ENCODE measurements around the gene FAM222A.

FAM222A gene

DNA sequence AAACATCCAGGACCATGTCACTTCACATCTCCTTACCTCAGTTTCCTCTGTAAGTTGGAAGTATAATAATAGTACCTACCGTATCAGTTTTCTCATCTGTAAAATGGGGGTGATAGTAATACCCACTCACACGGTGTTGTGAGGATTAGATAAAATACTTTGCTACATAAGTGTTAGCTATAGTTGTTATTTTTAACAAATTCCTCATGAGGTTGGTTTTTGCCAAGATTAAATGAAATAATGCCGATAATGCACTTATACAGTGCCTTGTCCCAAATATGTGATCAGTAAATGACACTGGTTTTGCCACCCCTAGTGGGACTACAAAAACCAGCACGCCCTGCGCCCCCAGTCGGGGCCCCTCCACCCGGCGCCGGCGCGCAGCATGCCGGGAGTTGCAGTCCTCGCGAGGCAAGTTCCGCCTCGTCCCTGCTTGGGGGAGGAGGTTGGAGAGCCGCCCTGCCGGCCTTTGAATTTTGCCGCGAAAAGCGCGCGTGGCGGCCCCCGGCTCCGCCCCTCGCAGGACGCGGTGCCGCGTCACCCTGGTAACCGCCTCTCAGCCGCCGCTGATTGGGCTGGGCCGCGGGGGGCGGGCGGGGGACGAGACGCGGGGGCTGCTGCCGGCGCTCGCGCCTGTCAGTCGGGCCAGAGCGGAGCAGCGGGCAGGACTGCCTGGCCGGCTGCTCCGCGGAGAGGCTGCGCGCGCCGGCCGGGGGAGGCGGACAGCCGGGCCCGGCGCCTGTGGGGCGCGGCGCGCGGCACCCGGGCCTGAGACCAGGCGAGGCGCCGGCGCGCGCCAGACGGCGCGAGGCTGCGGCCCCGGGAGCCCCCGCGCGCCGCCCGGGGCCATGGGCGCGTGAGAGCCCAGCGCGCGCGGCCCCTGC lies at the start of gene FAM222A:
Gene FAM222A (plus strand): TSS at position 639 of the 884 bp plus-strand sequence. CDS start 30,322 bp downstream, outside the sequence.
- peak; percentile 66 to 99 (median 97) for DNase-seq

DNA sequence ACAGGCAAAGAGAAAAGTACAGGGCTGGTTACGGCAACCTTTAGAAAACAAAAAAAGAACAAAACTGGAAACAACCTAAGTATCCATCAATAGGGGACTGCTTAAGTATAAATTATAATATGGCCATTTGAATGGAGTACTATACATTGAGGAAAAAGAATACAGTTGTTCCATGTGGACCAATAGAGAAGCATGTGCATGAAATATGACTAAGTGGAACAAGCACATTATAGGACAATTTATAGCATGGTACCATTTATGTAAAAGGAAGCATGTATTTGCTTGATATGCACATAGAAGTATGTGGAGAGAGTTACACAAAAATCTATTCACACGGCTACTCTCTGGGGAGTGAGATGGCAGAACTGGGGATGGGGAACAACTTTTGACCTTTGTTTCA lies 49.2 kb upstream of the FAM222A start:
- no peak for DNase-seq

DNA sequence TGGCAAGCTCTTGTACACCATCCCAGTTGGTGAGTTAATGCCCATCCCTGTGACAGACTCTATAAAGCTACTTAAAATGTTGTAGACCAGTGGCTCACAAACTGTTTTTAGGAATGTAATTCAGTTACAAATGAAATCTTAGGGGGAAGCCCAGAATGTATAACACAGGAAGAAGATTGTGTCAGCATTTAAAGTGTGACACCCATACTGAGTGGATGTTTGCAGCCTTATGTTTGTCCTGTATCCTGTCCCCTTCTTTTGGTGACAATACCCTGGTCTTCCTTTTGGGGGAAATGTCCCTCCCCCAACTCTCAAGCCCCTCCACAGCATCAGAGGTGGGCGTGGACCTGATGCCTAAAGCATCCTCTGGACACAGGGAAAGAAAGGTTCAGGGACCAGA lies 47.6 kb upstream of the FAM222A start:
- DNase-seq, result no peak

DNA sequence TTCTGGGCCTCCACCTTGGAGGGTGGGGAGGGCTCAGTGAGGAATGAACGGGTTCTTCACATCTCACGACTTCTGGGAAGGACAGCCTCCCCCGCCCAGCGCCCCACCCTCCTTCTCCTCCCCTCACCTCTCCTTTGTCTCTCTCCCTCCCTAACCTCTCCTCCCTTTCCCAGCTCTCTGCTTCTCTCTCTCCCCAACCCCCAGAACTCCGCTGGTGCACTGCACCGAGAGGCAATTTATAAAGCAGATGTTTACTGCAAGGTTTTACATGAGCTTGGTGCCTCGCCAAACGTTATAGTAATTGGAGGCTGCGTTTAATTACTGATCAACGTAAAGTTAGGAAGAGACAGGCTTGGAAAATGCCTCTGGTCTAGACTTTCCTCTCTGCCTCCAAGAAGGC lies 42.9 kb upstream of the FAM222A start:
- peak in 1 of 51 donors; percentile 14 for DNase-seq

DNA sequence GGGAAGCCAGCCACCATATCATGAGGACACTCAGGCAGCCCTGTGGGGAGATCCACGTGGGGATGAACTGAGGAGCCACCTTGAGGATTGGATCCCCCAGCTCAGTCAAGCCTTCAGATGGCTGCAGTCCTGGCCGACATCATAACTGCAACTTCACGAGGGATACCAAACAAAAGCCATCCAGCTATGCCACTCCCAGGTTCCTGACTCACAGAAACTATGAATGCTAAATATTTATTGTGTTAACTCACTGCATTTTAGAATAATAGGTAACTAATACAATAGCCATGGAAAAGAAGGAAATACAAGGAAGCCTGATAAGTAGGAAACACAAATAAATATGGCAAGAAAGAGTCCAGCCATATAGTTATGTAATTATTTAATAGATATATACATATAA lies 42.1 kb upstream of the FAM222A start:
- no peak for DNase-seq

DNA sequence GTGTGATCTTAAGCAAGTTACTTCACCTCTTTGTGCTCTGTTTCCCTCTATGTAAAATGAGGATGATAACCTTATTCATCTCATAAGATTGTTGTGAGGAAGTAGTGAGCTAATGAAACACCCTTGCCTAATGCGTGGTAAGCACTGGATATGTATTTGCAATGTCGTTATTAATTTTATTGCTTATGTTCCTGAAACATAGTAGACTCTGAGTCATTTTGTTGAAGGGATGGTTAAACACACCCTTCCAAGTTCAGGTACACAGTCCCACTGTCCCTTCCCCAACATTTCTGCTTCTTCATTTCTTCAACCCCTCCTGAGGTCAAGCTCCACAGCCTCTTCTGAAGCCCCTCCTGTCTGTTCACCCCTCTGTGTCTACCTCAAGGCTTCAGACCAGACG lies 40.2 kb upstream of the FAM222A start:
- no peak for DNase-seq

DNA sequence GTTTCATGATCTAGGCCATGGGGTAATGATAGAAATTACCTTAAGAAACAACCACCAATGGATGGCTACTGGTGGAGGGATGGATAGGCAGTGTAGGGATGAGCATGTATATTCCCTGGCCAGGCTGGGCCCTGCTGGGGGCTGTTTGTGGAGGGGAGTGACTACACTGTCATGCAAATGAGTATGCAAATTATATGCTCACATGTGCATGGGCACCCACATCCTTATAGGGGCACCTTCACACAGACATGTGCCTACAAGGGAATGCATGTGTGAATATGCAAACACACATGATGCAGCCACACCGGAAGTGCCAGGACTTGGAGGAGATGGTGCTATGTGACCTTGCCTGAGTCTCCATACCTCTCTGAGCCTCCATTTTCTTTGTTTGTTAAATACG lies 39.7 kb upstream of the FAM222A start:
- no peak for DNase-seq

DNA sequence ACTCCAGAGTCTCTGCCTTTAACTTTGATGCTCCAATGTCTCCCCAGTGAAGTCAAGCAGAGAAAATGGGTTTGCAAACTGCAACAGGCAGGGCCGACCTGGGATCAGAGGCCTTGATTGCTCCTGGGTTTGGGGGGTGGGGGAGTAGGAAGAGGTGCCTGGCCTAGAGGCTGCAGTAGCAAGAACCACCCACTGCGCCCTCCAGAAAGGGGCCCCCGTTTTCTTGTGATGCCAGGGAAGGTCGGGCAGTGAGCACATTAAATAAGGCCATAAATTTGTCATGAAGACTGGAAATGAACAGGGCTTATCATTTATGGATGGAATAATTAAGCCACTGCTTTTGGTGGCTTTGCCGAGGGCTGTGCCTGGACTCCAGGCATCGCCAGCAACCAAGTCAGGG lies 38.2 kb upstream of the FAM222A start:
- DNase-seq, result no peak

DNA sequence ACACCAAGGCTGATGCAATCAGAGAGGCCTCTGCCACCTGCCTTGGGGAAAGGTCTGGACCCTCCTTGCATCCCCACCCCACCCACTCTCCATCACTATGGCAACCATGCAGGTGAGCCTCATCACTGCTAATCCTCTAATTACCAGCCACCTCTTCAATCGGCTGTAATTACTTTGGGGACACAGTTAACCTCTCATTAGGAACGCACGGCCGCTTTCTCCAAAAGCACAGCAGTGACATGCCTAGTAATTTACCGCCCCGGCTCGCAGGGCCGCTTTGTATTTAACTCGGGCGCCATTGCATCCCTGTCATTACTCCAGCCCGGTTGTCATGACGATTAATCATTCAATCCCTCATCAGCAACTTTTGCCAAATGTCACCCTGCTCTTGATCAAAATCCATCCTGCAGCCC lies 36.3 kb upstream of the FAM222A start:
- peak in 2 of 51 donors; percentile 6 to 56 for DNase-seq

DNA sequence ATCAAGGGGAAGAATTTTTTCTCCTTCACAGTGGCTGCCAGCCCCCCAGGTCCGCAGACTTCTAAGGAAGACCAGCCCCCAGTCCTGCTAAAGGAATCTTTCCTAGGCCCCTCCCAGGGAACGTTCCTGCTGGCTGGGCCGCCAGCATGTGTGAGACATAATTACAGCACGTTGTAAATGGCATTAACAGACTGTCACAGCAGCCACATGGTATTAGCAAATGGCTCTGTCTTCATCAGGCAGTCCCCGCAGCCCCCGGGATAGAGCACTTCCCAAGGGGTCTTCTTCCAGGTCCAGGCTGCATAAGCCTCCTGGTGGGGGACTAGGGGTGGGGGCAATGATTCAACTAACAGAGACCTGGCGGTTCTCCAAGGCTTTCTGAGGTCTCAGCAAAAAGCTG lies 34.9 kb upstream of the FAM222A start:
- DNase-seq, result no peak

DNA sequence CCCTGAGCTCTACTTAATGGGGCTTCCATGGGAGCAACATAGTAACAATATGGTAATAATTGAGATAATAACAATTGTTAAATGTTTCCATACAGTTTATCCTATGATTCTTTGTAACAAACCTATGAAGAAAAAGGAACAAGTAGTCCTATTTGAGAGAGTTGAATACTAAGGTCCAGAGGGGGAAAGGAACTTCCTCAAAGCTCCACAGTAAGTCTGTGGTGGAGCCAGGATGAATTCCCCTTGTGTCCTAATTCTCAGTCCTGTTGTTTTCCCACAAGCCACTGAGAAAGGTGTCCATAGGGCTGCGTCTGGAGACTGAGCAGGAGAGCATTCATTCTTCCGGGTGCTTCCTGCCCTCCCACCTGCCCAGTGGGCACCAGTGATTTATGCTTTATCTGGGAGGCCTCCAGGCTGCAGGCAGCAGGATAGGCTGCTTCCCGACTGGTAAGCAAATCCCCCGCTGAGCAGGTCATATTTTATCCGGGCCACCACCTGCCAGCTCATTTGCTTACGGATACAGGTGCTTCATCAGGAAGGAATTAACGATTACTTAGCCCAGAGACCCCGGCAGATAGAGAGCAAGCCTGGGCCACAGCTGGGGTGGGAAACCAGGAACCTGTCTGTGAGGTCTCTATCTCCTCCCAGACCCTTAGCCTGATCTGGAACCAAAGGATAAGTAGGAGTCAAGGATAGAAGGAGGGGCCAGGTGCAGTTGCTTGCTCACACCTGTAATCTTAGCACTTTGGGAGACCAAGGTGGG lies 33.9 kb upstream of the FAM222A start:
- no peak for DNase-seq

DNA sequence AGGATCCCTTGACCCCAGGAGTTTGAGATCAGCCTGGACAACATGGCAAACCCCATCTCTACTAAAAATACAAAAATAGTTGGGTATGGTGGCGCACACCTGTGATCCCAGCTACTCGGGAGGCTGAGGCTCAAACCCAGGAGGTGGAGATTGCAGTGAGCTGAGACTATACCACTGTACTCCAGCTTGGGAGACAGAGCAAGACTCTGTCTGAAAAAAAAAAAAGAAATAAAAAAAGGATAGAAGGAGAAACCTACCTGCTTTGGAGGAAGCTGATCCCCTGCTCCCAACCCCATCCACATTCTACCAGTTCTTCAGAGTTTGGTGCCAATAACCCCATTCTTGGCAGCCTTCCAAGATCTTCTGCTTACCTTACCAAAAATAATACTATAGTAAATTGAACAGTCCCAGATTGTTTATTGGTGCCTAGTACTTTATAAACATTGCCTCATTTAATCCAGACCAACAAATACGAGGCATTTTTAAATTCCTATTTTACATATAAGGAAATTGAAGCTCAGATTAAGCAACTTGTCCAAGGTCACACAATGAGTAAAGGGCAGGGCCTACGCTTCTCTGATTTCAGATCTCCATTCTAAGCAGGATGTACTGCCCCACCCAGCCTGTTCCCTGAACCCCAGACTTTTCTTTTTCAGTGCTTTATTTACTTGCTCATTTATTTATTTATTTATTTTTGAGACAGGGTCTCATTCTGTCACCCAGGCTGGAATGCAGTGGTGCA lies 33.2 kb upstream of the FAM222A start:
- DNase-seq, result no peak

DNA sequence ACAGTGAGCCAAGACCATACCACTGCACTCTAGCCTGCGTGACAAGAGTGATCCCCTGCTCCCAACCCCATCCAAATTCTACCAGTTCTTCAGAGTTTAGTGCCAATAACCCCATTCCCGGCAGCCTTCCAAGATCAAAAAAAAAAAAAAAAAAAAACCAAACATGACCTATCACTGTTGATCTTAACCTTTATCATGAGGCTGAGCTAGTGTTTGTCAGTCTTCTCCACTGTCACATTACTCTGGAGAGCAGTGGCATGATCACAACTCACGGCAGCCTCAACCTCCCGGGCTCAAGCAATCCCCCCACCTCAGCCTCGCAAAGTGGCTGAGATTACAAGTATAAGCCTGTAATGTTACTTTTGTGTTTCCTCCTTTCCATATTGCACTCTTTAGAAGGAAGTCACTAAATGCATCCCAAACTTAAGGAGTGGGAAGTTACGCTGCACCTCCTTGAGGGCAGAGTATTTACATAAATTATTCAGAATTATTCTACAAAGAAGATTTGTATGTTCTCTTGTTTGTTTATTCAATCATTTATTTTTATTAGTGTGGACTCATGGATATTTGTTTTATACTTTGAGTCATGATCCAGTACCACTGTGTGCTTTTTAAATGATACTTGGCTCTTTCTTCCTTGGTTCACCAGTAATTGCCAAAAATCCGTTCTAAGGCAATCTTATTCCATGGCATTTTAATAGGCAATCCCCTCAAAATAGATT lies 31.5 kb upstream of the FAM222A start:
- no peak for DNase-seq

DNA sequence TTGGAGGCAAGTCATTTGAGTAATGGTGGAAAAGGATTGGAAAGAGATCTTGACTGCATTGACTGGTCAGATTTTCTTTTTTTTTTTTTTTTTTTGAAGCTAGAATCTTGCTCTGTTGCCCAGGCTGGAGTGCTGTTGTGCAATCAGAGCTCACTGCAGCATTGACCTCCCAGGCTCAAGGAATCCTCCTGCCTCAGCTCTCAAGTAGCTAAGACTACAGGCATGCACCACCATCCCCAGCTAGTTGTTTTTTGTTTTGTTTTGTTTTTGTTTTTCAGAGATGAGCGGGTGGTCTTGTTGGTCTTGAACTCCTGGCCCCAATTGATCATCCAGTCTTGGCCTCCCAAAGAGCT lies 30.9 kb upstream of the FAM222A start:
- DNase-seq, result no peak

DNA sequence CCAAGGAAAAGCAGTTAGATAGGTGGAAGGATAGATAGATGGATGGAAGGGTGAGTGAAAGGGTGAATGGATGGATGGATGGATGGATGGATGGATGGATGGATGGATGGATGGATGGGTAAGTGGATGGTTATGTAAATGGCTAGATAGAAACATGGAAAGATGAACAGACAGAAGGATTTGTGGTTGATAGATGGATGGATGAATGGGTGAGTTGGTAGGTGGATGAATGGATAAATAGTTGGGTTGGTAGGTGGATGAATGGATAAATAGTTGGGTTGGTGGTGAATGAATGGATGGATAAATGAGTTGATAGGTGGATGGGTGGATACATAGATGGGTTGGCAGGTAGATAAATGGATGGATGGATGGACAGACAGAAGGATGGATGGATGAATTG lies 30.3 kb upstream of the FAM222A start:
- DNase-seq, result no peak

DNA sequence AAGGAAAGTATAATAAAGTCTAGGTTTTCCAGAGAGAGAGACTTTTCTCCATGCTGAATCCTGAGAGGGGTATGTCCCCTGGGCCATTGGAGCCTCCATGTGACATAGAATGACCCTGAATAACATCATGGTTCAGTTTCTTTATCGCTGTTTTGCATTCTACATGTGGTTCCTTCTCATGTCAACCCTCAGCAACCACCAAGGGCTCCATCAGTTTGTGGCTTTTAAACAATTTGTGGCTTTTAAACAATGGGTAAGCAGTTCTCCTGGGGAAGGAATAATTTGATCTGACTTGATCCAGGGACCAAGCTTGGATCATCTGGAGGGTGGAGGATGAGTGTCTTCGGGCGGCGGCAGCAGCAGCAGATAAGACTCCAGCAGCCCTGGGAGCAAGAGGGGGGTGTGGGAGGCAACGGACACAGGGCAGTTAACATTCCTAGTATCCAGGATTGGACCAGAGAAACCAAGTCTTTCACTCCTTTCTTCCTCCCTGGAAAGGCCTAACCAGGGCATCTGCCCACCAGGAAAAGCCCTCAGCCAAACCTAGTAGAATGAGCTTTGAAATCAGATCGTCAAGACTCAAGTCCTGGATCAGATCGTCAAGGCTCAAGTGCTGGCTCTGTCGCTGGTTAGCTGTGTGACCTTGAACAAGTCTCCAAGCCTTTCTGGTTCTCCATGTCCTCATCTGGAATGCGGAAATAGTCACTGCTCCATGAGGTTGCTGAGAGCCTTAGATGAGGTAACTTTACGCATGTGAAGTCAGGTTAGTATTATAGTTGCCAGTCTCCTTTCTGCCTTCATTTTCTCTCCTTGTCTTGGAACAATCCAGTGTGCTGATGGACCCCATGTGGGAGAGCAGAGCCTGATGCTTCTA lies 27.8 kb upstream of the FAM222A start:
- DNase-seq, result no peak

DNA sequence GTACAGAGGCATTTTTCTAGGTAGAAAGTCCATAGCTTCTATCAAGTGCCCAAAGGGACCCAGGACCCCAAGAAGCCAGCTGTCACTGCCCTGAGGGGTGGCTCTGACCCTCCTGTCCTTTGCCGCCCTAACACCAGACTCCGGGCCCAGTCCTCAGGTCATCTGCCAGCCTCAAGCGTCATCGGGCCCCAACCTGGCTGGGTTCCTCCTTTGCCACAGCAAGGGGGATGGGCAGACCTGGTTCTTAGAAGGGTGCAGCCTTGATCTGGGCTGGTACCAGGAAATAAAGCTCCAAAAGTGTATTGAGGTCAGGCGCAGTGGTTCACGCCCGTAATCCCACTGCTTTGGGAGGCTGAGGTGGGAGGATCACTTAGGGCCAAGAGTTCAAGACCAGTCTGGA lies 27.1 kb upstream of the FAM222A start:
- DNase-seq, result no peak

DNA sequence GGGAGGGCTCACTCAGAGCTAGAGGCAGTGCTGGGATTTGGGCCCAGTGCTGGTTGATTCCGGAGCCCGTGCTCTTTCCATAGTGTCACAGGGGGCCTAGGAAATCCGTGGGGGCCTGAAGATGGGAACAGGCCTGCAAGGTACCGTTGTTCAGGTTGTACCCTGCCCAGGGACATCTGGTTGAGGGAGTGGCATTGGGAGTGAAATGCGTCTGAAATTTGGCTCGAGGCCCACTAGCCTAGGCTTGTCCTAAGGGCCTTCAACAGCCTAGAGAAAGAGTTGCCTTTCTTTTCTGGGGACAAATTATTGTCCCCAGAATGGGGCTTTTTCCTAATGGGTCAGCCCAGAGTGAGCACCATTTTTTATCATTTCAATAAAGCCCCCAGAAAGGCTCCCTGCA lies 26.4 kb upstream of the FAM222A start:
- DNase-seq, result no peak

DNA sequence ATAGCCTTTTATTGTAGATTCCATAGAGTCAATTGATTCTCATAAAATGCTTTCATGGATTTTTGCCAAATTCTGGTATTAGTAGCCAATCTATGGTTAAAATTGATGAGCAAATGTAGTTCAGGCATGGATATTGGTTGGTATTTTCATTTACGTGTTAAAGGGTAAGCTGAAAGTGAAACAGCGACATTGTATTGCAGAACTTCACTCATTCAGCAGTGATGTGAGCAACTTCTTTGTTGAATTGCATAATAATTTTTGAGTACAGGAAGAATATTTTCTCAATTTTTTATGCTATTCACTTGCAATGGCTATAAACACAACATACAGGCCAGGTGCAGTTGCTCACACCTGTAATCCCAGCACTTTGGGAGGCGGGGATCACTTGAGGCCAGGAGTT lies 24.2 kb upstream of the FAM222A start:
- DNase-seq, result no peak

DNA sequence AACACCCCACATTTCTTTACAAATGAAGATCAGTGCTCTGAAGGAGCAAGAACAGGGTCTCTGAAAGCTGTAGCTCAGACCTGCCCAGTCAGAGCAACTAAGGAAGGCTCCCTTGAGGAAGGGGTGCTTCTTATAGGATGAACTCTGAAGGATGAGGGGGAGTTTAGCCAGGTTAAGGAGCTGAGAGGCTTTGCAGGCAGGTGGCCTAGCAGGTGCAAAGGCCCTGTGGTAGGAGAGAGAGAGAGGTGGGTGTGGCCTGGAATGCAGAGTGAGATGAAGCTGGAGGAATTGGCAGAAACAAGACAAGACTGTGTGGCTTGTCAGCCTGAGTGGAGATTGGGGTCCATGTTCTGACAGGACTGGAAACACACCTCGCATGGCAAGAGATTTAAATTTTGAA lies 20.5 kb upstream of the FAM222A start:
- no peak for DNase-seq

Data from hypothalamus (tissue), 51 donors.